Left ventricle myocardium inferior (tissue), 1 donor: ENCODE measurements around the gene MORC3. TPM values are rescaled to one million over a fixed set of nuclear protein-coding genes. Genes with fewer than 3 reads are reported as not detected.
"Not testable (repeated sequence)": the region's sequence is repeated elsewhere in the genome, so short reads cannot be mapped to it uniquely, and the experiment has no call there.

Experiments
- DNase-seq: peaks from one replicate; pipeline ENCODE4 v3.0.0-alpha.2; 2020
- H3K27ac ChIP-seq: fragments of 200-600 bp; replicated peaks from 2 replicates; pipeline ENCODE4 v1.8.0; 2021
- H3K27me3 ChIP-seq: fragments of 200-600 bp; 2 replicates; pipeline ENCODE4 v1.8.0; 2021; ENCODE audit warnings: low read depth
- H3K36me3 ChIP-seq: fragments of 200-600 bp; 2 replicates; pipeline ENCODE4 v1.8.0; 2021
- H3K4me1 ChIP-seq: fragments of 200-600 bp; 2 replicates; pipeline ENCODE4 v1.8.0; 2021
- H3K4me3 ChIP-seq: fragments of 200-600 bp; 2 replicates; pipeline ENCODE4 v1.8.0; 2021; ENCODE audit warnings: mild to moderate bottlenecking, moderate library complexity
- H3K9me3 ChIP-seq: fragments of 200-600 bp; replicated peaks from 2 replicates; pipeline ENCODE4 v1.8.0; 2021
- CTCF ChIP-seq: fragments of 200-600 bp; IDR thresholded peaks from 2 replicates; pipeline ENCODE4 v1.8.0; 2021; ENCODE audit warnings: antibody characterized with exemption, mild to moderate bottlenecking, borderline replicate concordance
- intact Hi-C: fragments of 100-400 bp; cut with micrococcal nuclease; formaldehyde crosslinking; loops from one replicate; pipeline ENCODE4 v1.11.0; 2022
- total RNA-seq: library from RNA; stranded (reverse); fragmentation: NEBNext Ultra II Directional; extraction: Animal tissue kit (Norgen Biotek cat#: 25700); gene quantifications from one replicate; pipeline ENCODE4 v1.2.1, GENCODE V29; 2021
- donor health status: DM: no; HTN: yes; CAD: no; lungs with severe emphysema.

The MORC3 gene
- total RNA-seq, 1 donor from 2014 or later: 19.4 TPM

- Histone ChIP-seq H3K27me3 (no peaks in the 10 kb centered on the region), H3K36me3 (no peaks in the 10 kb centered on the region), H3K4me1 (no peaks in the 10 kb centered on the region), H3K27ac (no peak overlapping the region), H3K9me3 (no peaks in the 10 kb centered on the region), H3K4me3 (no peak overlapping the region)
- no peak for DNase-seq
- no peak for TF ChIP-seq CTCF
- intact Hi-C loops: no loop called here
These were observed 77.0 kb downstream of the MORC3 start for GRCh38 chr21:36396971-36397370.

GRCh38 chr21:36397606-36398005 lies 77.6 kb downstream of the MORC3 start:
- H3K4me1 ChIP-seq: no peaks in the 10 kb centered on the region
- DNase-seq: no peak
- H3K4me3 ChIP-seq: no peak overlapping the region
- no peaks in the 10 kb centered on the region for H3K27me3 ChIP-seq
- intact Hi-C loops: no loop called here
- H3K27ac ChIP-seq: no peak overlapping the region
- H3K9me3 ChIP-seq: no peaks in the 10 kb centered on the region
- TF ChIP-seq CTCF: no peak
- no peaks in the 10 kb centered on the region for H3K36me3 ChIP-seq

GRCh38 chr21:36399736-36400135 lies 79.7 kb downstream of the MORC3 start:
- H3K36me3 ChIP-seq, intact Hi-C loops: not testable (repeated sequence)

GRCh38 chr21:36400719-36401118 lies 80.7 kb downstream of the MORC3 start:
- Histone ChIP-seq H3K4me1 (no peaks in the 10 kb centered on the region), H3K27me3 (no peaks in the 10 kb centered on the region), H3K27ac (no peak overlapping the region), H3K4me3 (no peak overlapping the region), H3K9me3 (no peaks in the 10 kb centered on the region), H3K36me3 (no peaks in the 10 kb centered on the region)
- TF ChIP-seq CTCF: no peak
- DNase-seq: no peak
- intact Hi-C loops: no loop called here

More at GRCh38 chr21:36399736-36400135, 79.7 kb downstream of the MORC3 start:
- H3K4me1 ChIP-seq, H3K9me3 ChIP-seq, H3K27me3 ChIP-seq, H3K27ac ChIP-seq, DNase-seq, H3K4me3 ChIP-seq: not testable (repeated sequence)

- Histone ChIP-seq H3K4me3 (no peak overlapping the region), H3K9me3 (no peaks in the 10 kb centered on the region), H3K4me1 (no peaks in the 10 kb centered on the region), H3K27me3 (no peaks in the 10 kb centered on the region), H3K36me3 (no peaks in the 10 kb centered on the region), H3K27ac (no peak overlapping the region)
- no peak for DNase-seq
- TF ChIP-seq CTCF: no peak
- intact Hi-C loops: no loop called here
These were observed 82.3 kb downstream of the MORC3 start for GRCh38 chr21:36402339-36402738.

- no peak for DNase-seq
- Histone ChIP-seq H3K27ac (no peak overlapping the region), H3K27me3 (no peaks in the 10 kb centered on the region), H3K4me1 (no peaks in the 10 kb centered on the region), H3K9me3 (no peaks in the 10 kb centered on the region), H3K36me3 (no peaks in the 10 kb centered on the region), H3K4me3 (no peak overlapping the region)
- TF ChIP-seq CTCF: no peak
- intact Hi-C loops: no loop called here
These were observed 83.7 kb downstream of the MORC3 start for GRCh38 chr21:36403713-36404112.
